Activated CD8-positive, alpha-beta T cell treated with anti-CD3 and anti-CD28 coated beads for 36 hours (primary cell): ENCODE data around the gene PGM2L1. TPM values are rescaled to one million over a fixed set of nuclear protein-coding genes. Genes with fewer than 3 reads are reported as not detected.

Source experiments
- ATAC-seq: fragments of 200-7000 bp; cut with Tn5 transposase; one replicate; pipeline ENCODE4 v1.10.0; 2021; ENCODE audit warnings: mild to moderate bottlenecking, moderate library complexity
- CTCF ChIA-PET: fragments of 350-600 bp; sonication (Branson Sonifier 250); formaldehyde crosslinking; loops from one replicate; lab custom pipeline; 2021; ENCODE audit warnings: antibody characterized with exemption; lab: Charles Lee
- POLR2A ChIA-PET: fragments of 350-600 bp; sonication (Branson Sonifier 250); formaldehyde crosslinking; loops from one replicate; lab custom pipeline; 2021; ENCODE audit warnings: antibody characterized with exemption; lab: Charles Lee
- DNase-seq: peaks from one replicate; pipeline ENCODE4 v3.0.0-alpha.2; 2020
- H3K27ac Mint-ChIP-seq: one replicate; pipeline ENCODE4 v1.8.0; 2021; ENCODE audit warnings: mild to moderate bottlenecking, mixed read lengths
- H3K27me3 Mint-ChIP-seq: one replicate; pipeline ENCODE4 v1.8.0; 2021; ENCODE audit warnings: mixed read lengths
- H3K36me3 Mint-ChIP-seq: one replicate; pipeline ENCODE4 v1.8.0; 2021; ENCODE audit warnings: low read depth, mixed read lengths
- H3K4me1 Mint-ChIP-seq: one replicate; pipeline ENCODE4 v1.8.0; 2021; ENCODE audit warnings: low read depth, mixed read lengths
- H3K4me3 Mint-ChIP-seq: one replicate; pipeline ENCODE4 v1.8.0; 2021; ENCODE audit warnings: mild to moderate bottlenecking, moderate library complexity, mixed read lengths
- H3K9me3 Mint-ChIP-seq: one replicate; pipeline ENCODE4 v1.8.0; 2021; ENCODE audit warnings: mixed read lengths
- CTCF ChIP-seq: fragments of 200-600 bp; IDR thresholded peaks from one replicate; pipeline ENCODE4 v1.8.0; 2022; ENCODE audit warnings: antibody characterized with exemption, mild to moderate bottlenecking
- intact Hi-C: fragments of 100-400 bp; cut with micrococcal nuclease; formaldehyde crosslinking; loops from one replicate; pipeline ENCODE4 v1.10.0; 2022
- total RNA-seq, 2 experiments: library from RNA; stranded (reverse); gene quantifications; one replicate each; pipeline ENCODE4 v1.2.3, GENCODE V29; 2021

The PGM2L1 gene
- total RNA-seq, 2 experiments from 2014 or later = 5.8 to 5.9 TPM

- H3K9me3 Mint-ChIP-seq = peaks cover 21% of the 10 kb centered on the region
- TF ChIP-seq CTCF = no peak
- DNase-seq (no peak), ATAC-seq (no peak)
- intact Hi-C loops = no loop called here
- H3K4me1 Mint-ChIP-seq = no peaks in the 10 kb centered on the region
- POLR2A ChIA-PET = no interaction called here
- H3K27me3 Mint-ChIP-seq = peaks cover 12% of the 10 kb centered on the region
- H3K4me3 Mint-ChIP-seq = no peak overlapping the region
- CTCF ChIA-PET = interaction anchor here (1.0 to 3.1 kb wide), 3 partner anchors 62 to 137 kb away, joined by 3 to 10 read pairs (median 3); no protein-coding TSS in a partner anchor
- peaks cover 4% of the 10 kb centered on the region for H3K36me3 Mint-ChIP-seq
- H3K27ac Mint-ChIP-seq = no peak overlapping the region
Observed at GRCh38 chr11:74316772-74317505, 81.3 kb downstream of the PGM2L1 start.

DNA sequence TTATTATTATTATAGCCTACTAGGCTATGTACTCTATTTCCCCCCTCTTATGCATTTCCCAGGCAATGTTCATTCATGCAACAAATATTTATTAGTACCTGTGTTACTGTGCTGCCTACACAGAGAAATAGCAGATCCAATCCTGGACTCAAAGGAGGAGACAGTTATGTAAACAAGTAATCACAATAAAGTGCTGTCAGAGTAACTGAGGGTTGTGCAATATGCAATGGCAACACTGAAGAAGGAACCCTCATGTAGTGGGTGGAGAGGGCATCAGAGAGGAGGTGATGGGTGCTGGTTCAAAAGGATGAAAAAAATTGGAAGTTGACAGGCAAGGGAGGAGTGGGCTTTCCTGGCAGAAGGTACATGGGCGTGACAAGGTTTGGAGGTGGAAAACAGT, 85.9 kb downstream of the PGM2L1 start:
- Mint-ChIP-seq H3K27me3 (peaks cover 32% of the 10 kb centered on the region), H3K9me3 (peaks cover 11% of the 10 kb centered on the region), H3K27ac (no peak overlapping the region), H3K36me3 (peaks cover 3% of the 10 kb centered on the region), H3K4me1 (peaks cover 9% of the 10 kb centered on the region), H3K4me3 (no peak overlapping the region)
- no peak for TF ChIP-seq CTCF
- intact Hi-C loops = no loop called here
- POLR2A ChIA-PET = no interaction called here
- DNase-seq (no peak), ATAC-seq (no peak)
- CTCF ChIA-PET = interaction anchor here (1.6 to 2.3 kb wide), 2 partner anchors 9 to 56 kb away, joined by 6 to 10 read pairs; no protein-coding TSS in a partner anchor

- ChIA-PET POLR2A (no interaction called here), CTCF (interaction anchor here (0.6 to 2.3 kb wide), 2 partner anchors 10 to 136 kb away, joined by 3 to 10 read pairs; no protein-coding TSS in a partner anchor)
- ATAC-seq = peak; percentile 99
- Mint-ChIP-seq H3K36me3 (no peaks in the 10 kb centered on the region), H3K4me1 (peaks cover 9% of the 10 kb centered on the region), H3K27me3 (peaks cover 32% of the 10 kb centered on the region), H3K4me3 (peak within 1 kb of the TSS; percentile 49), H3K27ac (no peak within 1 kb of the TSS), H3K9me3 (peaks cover 2% of the 10 kb centered on the region)
- intact Hi-C loops = no loop called here
- peak; percentile 60 for DNase-seq
- no peak for TF ChIP-seq CTCF
Observed at GRCh38 chr11:74311352-74311926, 86.8 kb downstream of the PGM2L1 start, which contains the start of gene P4HA3. Gene P4HA3 (minus strand): TSS chr11:74311640. CDS start chr11:74311611, 29 bp downstream.

GRCh38 chr11:74310857-74311256, 87.4 kb downstream of the PGM2L1 start:
- Mint-ChIP-seq H3K4me1 (peaks cover 9% of the 10 kb centered on the region), H3K9me3 (peaks cover 2% of the 10 kb centered on the region), H3K4me3 (peak overlapping the region; percentile 49), H3K27me3 (peaks cover 35% of the 10 kb centered on the region), H3K36me3 (no peaks in the 10 kb centered on the region), H3K27ac (no peak overlapping the region)
- TF ChIP-seq CTCF = no peak
- ATAC-seq (no peak), DNase-seq (no peak)
- POLR2A ChIA-PET = no interaction called here
- intact Hi-C loops = no loop called here
- CTCF ChIA-PET = interaction anchor here (2.0 kb wide), 1 partner anchor 11 kb away, joined by 10 read pairs; no protein-coding TSS in a partner anchor

- peaks cover 44% of the 10 kb centered on the region for H3K27me3 Mint-ChIP-seq
- ChIA-PET POLR2A (no interaction called here), CTCF (no interaction called here)
- H3K9me3 Mint-ChIP-seq = no peaks in the 10 kb centered on the region
- DNase-seq (no peak), ATAC-seq (no peak)
- intact Hi-C loops = no loop called here
- no peak overlapping the region for H3K4me3 Mint-ChIP-seq
- no peak overlapping the region for H3K27ac Mint-ChIP-seq
- no peaks in the 10 kb centered on the region for H3K36me3 Mint-ChIP-seq
- peaks cover 9% of the 10 kb centered on the region for H3K4me1 Mint-ChIP-seq
- TF ChIP-seq CTCF = no peak
Observed at GRCh38 chr11:74307434-74307833, 90.8 kb downstream of the PGM2L1 start.
